ENCODE data around the gene WDR18. TPM values are rescaled to one million over a fixed set of nuclear protein-coding genes. Genes with fewer than 3 reads are reported as not detected.

Gene WDR18
- polyA plus RNA-seq, 1 of the 3 experiments (the other 2 are of a cell fraction) = 47.9 TPM

GRCh38 chr19:940591-941291, 43.4 kb upstream of the WDR18 start (continued):
- TF ChIP-seq FOSL2 (IDR thresholded peaks at IDR 0.05; ENCODE audit: borderline replicate concordance, low read depth) = no peak; the same call in 1 of the 2 replicates
- TF ChIP-seq TEAD4 (IDR thresholded peaks at IDR 0.05; ENCODE audit: borderline replicate concordance, insufficient read depth) = no peak
- TF ChIP-seq NFIC (IDR thresholded peaks at IDR 0.05; ENCODE audit: borderline replicate concordance) = peak; percentile 98
- TF ChIP-seq MAX (IDR thresholded peaks at IDR 0.05; ENCODE audit: low read depth) = no peak; the same call in 1 of the 2 replicates
- peak; percentile 53 for TF ChIP-seq TCF12 (IDR thresholded peaks at IDR 0.05)
- peak; percentile 26; the same call in 1 of the 2 replicates for TF ChIP-seq POLR2AphosphoS5 (IDR thresholded peaks at IDR 0.05; ENCODE audit: low read depth, low read length)
- TF ChIP-seq GATA2 (CRISPR knock-in tag; IDR thresholded peaks at IDR 0.05) = no peak
- TF ChIP-seq EZH2phosphoT487 (IDR thresholded peaks at IDR 0.05; ENCODE audit: borderline replicate concordance, low read depth) = no peak

GRCh38 chr19:941292-942132, 42.6 kb upstream of the WDR18 start:
- Histone ChIP-seq H2AFZ (ENCODE audit: low read depth) (no peak overlapping the region), H3K4me3 (ENCODE audit: low read depth in 2 of 2, low read length in 1 of 2) (peak overlapping the region; percentile 27 to 49; a peak in 3 of 4 replicates), H4K20me1 (ENCODE audit: insufficient read depth) (peaks cover 46% of the 10 kb centered on the region), H3K9me2 (no peaks in the 10 kb centered on the region), H3K36me3 (replicated peaks in 1 of 2; ENCODE audit: control insufficient read depth in 1 of 2, insufficient read depth in 2 of 2, low read length in 1 of 2) (no peaks in the 10 kb centered on the region), H3K27ac (ENCODE audit: low read depth in 2 of 2, low read length in 1 of 2) (peak overlapping the region; percentile 69 to 95; a peak in 3 of 4 replicates), H3K27me3 (ENCODE audit: insufficient read depth) (no peaks in the 10 kb centered on the region), H3K9me3 (no peaks in the 10 kb centered on the region), H3K4me2 (peak overlapping the region; percentile 88), H3K4me1 (ENCODE audit: control insufficient read depth in 1 of 2, insufficient read depth in 2 of 2, low read depth in 1 of 2, low read length in 1 of 2) (peaks cover 6 to 59% of the 10 kb centered on the region in 2 experiments; a peak in 3 of 4 replicates), H3K79me2 (ENCODE audit: insufficient read depth) (peaks cover 39% of the 10 kb centered on the region; the same call in 1 of the 2 replicates), H3F3A (replicated peaks; ENCODE audit: insufficient read depth) (peaks cover 13% of the 10 kb centered on the region), H3K9ac (peak overlapping the region; percentile 34)
- TF ChIP-seq FOXM1 (IDR thresholded peaks at IDR 0.05; ENCODE audit: low read depth) (no peak), GABPA (IDR thresholded peaks at IDR 0.05; ENCODE audit: low read depth) (no peak), YY1 (IDR thresholded peaks at IDR 0.05; ENCODE audit: low read depth) (no peak), TEAD4 (IDR thresholded peaks at IDR 0.05; ENCODE audit: borderline replicate concordance, insufficient read depth) (no peak), TCF12 (IDR thresholded peaks at IDR 0.05) (no peak), GATA2 (CRISPR knock-in tag; IDR thresholded peaks at IDR 0.05) (no peak), ZBTB33 (IDR thresholded peaks at IDR 0.05; ENCODE audit: borderline replicate concordance, low read depth) (no peak), POLR2AphosphoS5 (IDR thresholded peaks at IDR 0.05; ENCODE audit: low read depth, low read length) (no peak), TAF1 (IDR thresholded peaks at IDR 0.05; ENCODE audit: borderline replicate concordance, low read depth, low read length) (no peak), RXRA (IDR thresholded peaks at IDR 0.05; ENCODE audit: borderline replicate concordance, low read depth) (no peak), PBX3 (IDR thresholded peaks at IDR 0.05) (no peak), FOSL2 (IDR thresholded peaks at IDR 0.05; ENCODE audit: borderline replicate concordance, low read depth) (no peak), REST (IDR thresholded peaks at IDR 0.05; ENCODE audit: low read depth, low read length) (no peak), MAX (IDR thresholded peaks at IDR 0.05; ENCODE audit: low read depth) (no peak), SMC3 (IDR thresholded peaks at IDR 0.05; ENCODE audit: low read depth, low read length) (no peak)
- WGBS (ENCODE audit: low lambda C conversion rate) = 71% methylated on average over 11 of the region's 45 CpGs
- ChIA-PET POLR2A (no interaction called here), CTCF (interaction anchor here (0.6 kb wide), 1 partner anchor 10 kb away, joined by 3 read pairs; no protein-coding TSS in a partner anchor)
- DNase-seq = no peak

Measured in SK-N-SH (cell line).